ENCODE measurements around the gene SLC35G3.
A peak's percentile ranks its signal among the peaks of the same experiment; 100 is the strongest.
"Not testable (repeated sequence)": the region's sequence is repeated elsewhere in the genome, so short reads cannot be mapped to it uniquely, and the experiment has no call there.

Gene SLC35G3

GRCh38 chr17:35217107-35217506 lies 22.9 kb upstream of the SLC35G3 start:
- no peak overlapping the region for H3K27ac ChIP-seq
- H3K9ac ChIP-seq: no peak overlapping the region
- H3K4me1 ChIP-seq: peaks cover 6 to 46% (median 29%) of the 10 kb centered on the region in 10 experiments; a peak in 15 of 20 replicates
- H3K36me3 ChIP-seq: no peaks in the 10 kb centered on the region
- H4K20me1 ChIP-seq: no peaks in the 10 kb centered on the region
- H3K4me2 ChIP-seq: no peak overlapping the region
- no peak for TF ChIP-seq Cebpa-rat (IDR thresholded peaks at IDR 0.05)
- peaks cover 0 to 4% (median 0%) of the 10 kb centered on the region in 11 experiments; a peak in 7 of 22 replicates for H3K9me3 ChIP-seq (replicated peaks in 1 of 11)
- H3K27me3 ChIP-seq: no peaks in the 10 kb centered on the region
- H3K4me3 ChIP-seq: no peak overlapping the region

GRCh38 chr17:35214631-35215273 lies 20.6 kb upstream of the SLC35G3 start:
- H3K36me3 ChIP-seq: no peaks in the 10 kb centered on the region
- peak overlapping the region in 9 of 11 experiments; percentile 24 to 51 (median 31); a peak in 15 of 22 replicates for H3K4me2 ChIP-seq
- no peak for TF ChIP-seq Cebpa-rat (IDR thresholded peaks at IDR 0.05)
- H3K4me1 ChIP-seq: peaks cover 6 to 42% (median 28%) of the 10 kb centered on the region in 10 experiments; a peak in 15 of 20 replicates
- H4K20me1 ChIP-seq: no peaks in the 10 kb centered on the region
- no peaks in the 10 kb centered on the region for H3K27me3 ChIP-seq
- H3K9me3 ChIP-seq (replicated peaks in 1 of 11): peaks cover 0 to 12% (median 6%) of the 10 kb centered on the region in 11 experiments; a peak in 10 of 22 replicates
- H3K4me3 ChIP-seq: no peak overlapping the region
- H3K27ac ChIP-seq: no peak overlapping the region
- no peak overlapping the region for H3K9ac ChIP-seq

DNA sequence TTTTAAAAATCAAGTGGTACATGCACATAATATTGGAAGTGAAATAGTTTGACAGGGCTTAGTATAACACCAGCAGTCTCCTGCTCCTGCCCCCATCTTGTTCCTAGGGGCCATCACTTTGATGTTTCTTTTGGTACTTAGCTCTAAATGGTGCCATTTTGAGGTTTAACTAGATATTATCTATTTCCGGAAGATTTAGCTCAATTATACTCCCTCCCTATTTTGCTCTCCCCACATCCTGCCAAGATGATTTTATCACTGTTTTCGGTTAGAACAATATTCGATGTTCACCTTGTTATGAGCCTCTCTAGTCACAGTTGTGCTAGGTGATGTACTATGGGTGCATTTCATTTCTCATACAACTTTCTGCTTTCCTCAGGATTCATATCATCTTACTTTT lies 20.0 kb upstream of the SLC35G3 start:
- Histone ChIP-seq H3K27me3 (no peaks in the 10 kb centered on the region), H4K20me1 (no peaks in the 10 kb centered on the region), H3K4me3 (no peak overlapping the region), H3K9ac (no peak overlapping the region), H3K27ac (no peak overlapping the region), H3K9me3 (replicated peaks in 1 of 11) (peaks cover 0 to 15% (median 7%) of the 10 kb centered on the region in 11 experiments; a peak in 10 of 22 replicates), H3K4me1 (peaks cover 6 to 36% (median 25%) of the 10 kb centered on the region in 10 experiments; a peak in 15 of 20 replicates), H3K4me2 (peak overlapping the region in 8 of 11 experiments; percentile 24 to 51 (median 31); a peak in 12 of 22 replicates), H3K36me3 (no peaks in the 10 kb centered on the region)
- TF ChIP-seq Cebpa-rat (IDR thresholded peaks at IDR 0.05): no peak

GRCh38 chr17:35213412-35213940 lies 19.3 kb upstream of the SLC35G3 start:
- H3K4me3 ChIP-seq: no peak overlapping the region

DNA sequence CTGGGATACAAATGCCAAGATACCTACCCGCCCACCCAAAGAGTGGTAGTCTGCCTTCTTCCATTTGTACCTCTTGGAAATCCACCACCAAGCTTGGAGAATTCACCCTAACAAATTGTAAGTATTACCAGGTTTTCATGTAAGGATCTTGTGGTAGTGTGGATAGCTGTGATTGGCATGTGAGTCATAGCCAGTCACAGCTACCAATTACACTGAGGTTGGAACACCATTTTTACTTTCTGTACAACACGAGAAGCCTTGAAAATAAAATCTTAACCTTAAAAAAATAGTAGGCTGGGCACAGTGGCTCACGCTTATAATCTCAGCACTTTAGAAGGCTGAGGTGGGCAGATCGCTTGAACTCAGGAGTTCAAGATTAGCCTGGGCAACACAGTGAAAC lies 18.5 kb upstream of the SLC35G3 start:
- no peaks in the 10 kb centered on the region for H3K27me3 ChIP-seq
- no peak for TF ChIP-seq Cebpa-rat (IDR thresholded peaks at IDR 0.05)
- H3K4me1 ChIP-seq: peaks cover 6 to 23% (median 15%) of the 10 kb centered on the region in 10 experiments; a peak in 14 of 20 replicates
- no peak overlapping the region for H3K4me3 ChIP-seq
- H3K9me3 ChIP-seq (replicated peaks in 1 of 11): peaks cover 0 to 15% (median 7%) of the 10 kb centered on the region in 11 experiments; a peak in 10 of 22 replicates
- H3K27ac ChIP-seq: no peak overlapping the region
- H3K9ac ChIP-seq: no peak overlapping the region
- no peaks in the 10 kb centered on the region for H4K20me1 ChIP-seq
- H3K36me3 ChIP-seq: no peaks in the 10 kb centered on the region
- H3K4me2 ChIP-seq: no peak overlapping the region

More at GRCh38 chr17:35213412-35213940, 19.3 kb upstream of the SLC35G3 start:
- H3K9ac ChIP-seq: no peak overlapping the region
- no peaks in the 10 kb centered on the region for H4K20me1 ChIP-seq
- H3K36me3 ChIP-seq: no peaks in the 10 kb centered on the region
- peaks cover 6 to 29% (median 18%) of the 10 kb centered on the region in 10 experiments; a peak in 14 of 20 replicates for H3K4me1 ChIP-seq
- no peaks in the 10 kb centered on the region for H3K27me3 ChIP-seq
- peaks cover 0 to 15% (median 7%) of the 10 kb centered on the region in 11 experiments; a peak in 10 of 22 replicates for H3K9me3 ChIP-seq (replicated peaks in 1 of 11)
- TF ChIP-seq Cebpa-rat (IDR thresholded peaks at IDR 0.05): no peak
- H3K4me2 ChIP-seq: no peak overlapping the region
- H3K27ac ChIP-seq: no peak overlapping the region

GRCh38 chr17:35210741-35211140 lies 16.5 kb upstream of the SLC35G3 start:
- H3K4me3 ChIP-seq: no peak overlapping the region
- peaks cover 0 to 15% (median 10%) of the 10 kb centered on the region in 10 experiments; a peak in 14 of 20 replicates for H3K4me1 ChIP-seq
- H3K9me3 ChIP-seq (replicated peaks in 1 of 11): peaks cover 0 to 15% (median 7%) of the 10 kb centered on the region in 11 experiments; a peak in 10 of 22 replicates
- H3K27me3 ChIP-seq: no peaks in the 10 kb centered on the region
- H3K27ac ChIP-seq: no peak overlapping the region
- H3K4me2 ChIP-seq: no peak overlapping the region
- no peak for TF ChIP-seq Cebpa-rat (IDR thresholded peaks at IDR 0.05)
- H4K20me1 ChIP-seq: no peaks in the 10 kb centered on the region
- H3K9ac ChIP-seq: no peak overlapping the region
- no peaks in the 10 kb centered on the region for H3K36me3 ChIP-seq

DNA sequence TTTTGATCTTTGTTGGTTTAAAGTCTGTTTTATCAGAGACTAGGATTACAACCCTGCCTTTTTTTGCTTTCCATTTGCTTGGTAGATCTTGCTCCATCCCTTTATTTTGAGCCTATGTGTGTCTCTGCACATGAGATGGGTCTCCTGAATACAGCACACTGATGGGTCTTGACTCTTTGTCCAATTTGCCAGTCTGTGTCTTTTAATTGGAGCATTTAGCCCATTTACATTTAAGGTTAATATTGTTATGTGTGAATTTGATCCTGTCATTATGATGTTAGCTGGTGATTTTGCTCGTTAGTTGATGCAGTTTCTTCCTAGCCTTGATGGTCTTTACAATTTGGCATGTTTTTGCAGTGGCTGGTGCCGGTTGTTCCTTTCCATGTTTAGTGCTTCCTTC lies 8.4 kb upstream of the SLC35G3 start:
- H3K4me2 ChIP-seq, H3K9ac ChIP-seq, H3K27me3 ChIP-seq, H3K4me3 ChIP-seq, H4K20me1 ChIP-seq, H3K36me3 ChIP-seq, H3K4me1 ChIP-seq, H3K27ac ChIP-seq: not testable (repeated sequence)
- peaks cover 22 to 35% (median 24%) of the 10 kb centered on the region in 11 experiments for H3K9me3 ChIP-seq (replicated peaks in 1 of 11)

DNA sequence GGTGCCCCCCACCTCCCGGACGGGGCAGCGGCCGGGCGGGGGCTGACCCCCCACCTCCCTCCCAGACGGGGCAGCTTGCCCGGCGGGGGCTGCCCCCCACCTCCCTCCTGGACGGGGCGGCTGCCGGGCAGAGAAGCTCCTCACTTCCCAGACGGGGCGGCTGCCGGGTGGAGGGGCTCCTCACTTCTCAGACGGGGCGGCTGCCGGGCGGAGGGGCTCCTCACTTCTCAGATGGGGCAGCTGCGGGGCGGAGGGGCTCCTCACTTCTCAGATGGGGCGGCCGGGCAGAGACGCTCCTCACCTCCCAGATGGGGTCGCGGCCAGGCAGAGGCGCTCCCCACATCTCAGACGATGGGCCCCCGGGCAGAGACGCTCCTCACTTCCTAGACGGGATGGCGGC lies 869 bp upstream of the SLC35G3 start:
- H4K20me1 ChIP-seq, H3K4me1 ChIP-seq, H3K27ac ChIP-seq, H3K4me3 ChIP-seq, H3K4me2 ChIP-seq, H3K36me3 ChIP-seq, H3K9ac ChIP-seq, H3K27me3 ChIP-seq: not testable (repeated sequence)
- H3K9me3 ChIP-seq (replicated peaks in 1 of 11): peaks cover 32 to 42% (median 37%) of the 10 kb centered on the region in 11 experiments

DNA sequence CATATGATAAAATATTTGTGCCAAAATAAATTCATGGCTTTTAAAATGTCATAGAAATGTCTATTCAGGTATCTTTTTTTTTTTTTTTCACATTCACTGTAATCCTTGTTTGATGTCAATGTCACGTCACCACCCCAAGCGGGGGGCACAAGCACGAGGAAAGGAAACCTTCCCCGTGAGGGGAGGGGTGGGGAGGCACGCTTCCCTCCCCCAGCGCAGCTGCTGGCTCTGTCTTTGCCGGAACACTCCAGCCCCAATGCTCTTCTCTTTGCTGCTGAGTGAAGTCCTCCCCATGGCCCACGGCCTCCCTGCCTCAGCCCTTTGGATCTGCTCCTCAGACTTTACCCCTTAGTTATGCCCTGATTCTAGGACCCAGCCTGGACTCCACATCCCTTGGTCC lies 1.5 kb downstream of the SLC35G3 start:
- Histone ChIP-seq H3K36me3 (no peaks in the 10 kb centered on the region), H3K4me3 (no peak overlapping the region), H3K27me3 (no peaks in the 10 kb centered on the region), H3K4me1 (peaks cover 0 to 25% (median 12%) of the 10 kb centered on the region in 10 experiments; a peak in 12 of 20 replicates), H4K20me1 (no peaks in the 10 kb centered on the region), H3K9me3 (replicated peaks in 1 of 11) (peaks cover 21 to 29% (median 25%) of the 10 kb centered on the region in 11 experiments), H3K4me2 (no peak overlapping the region), H3K27ac (no peak overlapping the region), H3K9ac (no peak overlapping the region)
- no peak for TF ChIP-seq Cebpa-rat (IDR thresholded peaks at IDR 0.05)

All from BLaER1 treated with 17β-estradiol and CSF1 and Interleukin-3, amounts not matched to agents 10 nM and 100 nM (cell line).